HG03280 (cell line): ENCODE measurements around the gene KATNIP.
A peak's percentile ranks its signal among the peaks of the same experiment; 100 is the strongest.

Experiments used
- ATAC-seq: cut with Tn5 transposase; IDR thresholded peaks from one replicate; pipeline ENCODE4 v1.9.1; 2021; ENCODE audit warnings: mild to moderate bottlenecking, moderate library complexity; ENCODE audit not compliant: unreplicated experiment

Gene KATNIP

GRCh38 chr16:27549746-27550581, at the start of gene KATNIP, which contains the start of gene GTF3C1:
Gene KATNIP, plus strand, starts transcription at chr16:27550144. Its CDS starts 27 bp downstream, at chr16:27550171.
Gene GTF3C1, minus strand, starts transcription at chr16:27549913. Its CDS starts 23 bp downstream, at chr16:27549890.
- peak; percentile 96 for ATAC-seq

- no peak for ATAC-seq
Observed at GRCh38 chr16:27500801-27501200, 49.1 kb upstream of the KATNIP start.

- ATAC-seq: no peak
Observed at GRCh38 chr16:27503662-27504061, 46.3 kb upstream of the KATNIP start.

GRCh38 chr16:27505297-27506236, 44.4 kb upstream of the KATNIP start:
- no peak for ATAC-seq

GRCh38 chr16:27506771-27507170, 43.2 kb upstream of the KATNIP start:
- no peak for ATAC-seq

GRCh38 chr16:27508476-27508875, 41.5 kb upstream of the KATNIP start:
- ATAC-seq: no peak

- ATAC-seq: no peak
Observed at GRCh38 chr16:27511657-27512448, 38.1 kb upstream of the KATNIP start.

- ATAC-seq: no peak
Observed at GRCh38 chr16:27514806-27515205, 35.1 kb upstream of the KATNIP start.

- peak; percentile 77 for ATAC-seq
Observed at GRCh38 chr16:27515874-27516353, 34.0 kb upstream of the KATNIP start.

GRCh38 chr16:27516365-27516764, 33.6 kb upstream of the KATNIP start:
- ATAC-seq: no peak

- no peak for ATAC-seq
Observed at GRCh38 chr16:27517664-27518063, 32.3 kb upstream of the KATNIP start.

GRCh38 chr16:27518226-27518625, 31.7 kb upstream of the KATNIP start:
- ATAC-seq: no peak

- no peak for ATAC-seq
Observed at GRCh38 chr16:27520982-27521673, 28.8 kb upstream of the KATNIP start.

GRCh38 chr16:27522173-27522707, 27.7 kb upstream of the KATNIP start:
- ATAC-seq: no peak

GRCh38 chr16:27526180-27526579, 23.8 kb upstream of the KATNIP start:
- no peak for ATAC-seq

- ATAC-seq: no peak
Observed at GRCh38 chr16:27528294-27528693, 21.6 kb upstream of the KATNIP start.

GRCh38 chr16:27529962-27530361, 20.0 kb upstream of the KATNIP start:
- no peak for ATAC-seq

- no peak for ATAC-seq
Observed at GRCh38 chr16:27531186-27531585, 18.8 kb upstream of the KATNIP start.
